ENCODE measurements around the gene PCLAF.

Gene PCLAF

GRCh38 chr15:64343841-64344240 is 37.4 kb downstream of the PCLAF start:
- ChIA-PET CTCF (no interaction called here), POLR2A (no interaction called here)

DNA sequence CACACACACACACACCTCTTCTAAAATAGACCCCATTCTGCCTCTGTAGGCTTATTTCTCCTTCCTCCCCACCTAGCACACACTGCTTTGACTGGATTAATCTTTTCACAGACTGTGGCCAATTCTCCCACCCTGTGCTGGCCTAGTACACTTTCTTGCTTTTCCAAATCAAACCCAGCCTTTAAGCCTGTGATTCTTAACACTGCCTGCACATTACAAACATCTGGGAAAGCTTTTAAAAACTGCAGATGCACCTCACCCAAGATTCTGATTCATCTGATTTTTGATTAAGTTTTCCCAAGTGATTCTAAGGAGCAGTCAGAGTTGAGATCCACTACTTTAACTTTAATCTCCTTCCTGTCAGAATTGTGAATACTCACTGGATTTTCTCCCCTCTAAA is 38.0 kb downstream of the PCLAF start:
- ChIA-PET CTCF (no interaction called here), POLR2A (no interaction called here)
- no peak for DNase-seq (ENCODE audit: extremely low spot score)
- TF ChIP-seq FOXM1 (IDR thresholded peaks at IDR 0.05; ENCODE audit: borderline replicate concordance), result no peak
- TF ChIP-seq FOXK2 (IDR thresholded peaks at IDR 0.05), result no peak
- no peak for TF ChIP-seq TARDBP (IDR thresholded peaks at IDR 0.05)
- no peak for TF ChIP-seq LEF1 (IDR thresholded peaks at IDR 0.05; ENCODE audit: borderline replicate concordance)
- TF ChIP-seq SUZ12 (IDR thresholded peaks at IDR 0.05), result no peak
- TF ChIP-seq SP1 (IDR thresholded peaks at IDR 0.05), result no peak
- TF ChIP-seq CTBP1 (IDR thresholded peaks at IDR 0.05; ENCODE audit: borderline replicate concordance), result no peak
- no peak for TF ChIP-seq PKNOX1 (IDR thresholded peaks at IDR 0.05)
- no peak for TF ChIP-seq BHLHE40 (IDR thresholded peaks at IDR 0.05; ENCODE audit: borderline replicate concordance)

More at GRCh38 chr15:64343841-64344240, 37.4 kb downstream of the PCLAF start:
- no peak for TF ChIP-seq ELF4 (IDR thresholded peaks at IDR 0.05)
- no peak for TF ChIP-seq FOXM1 (IDR thresholded peaks at IDR 0.05; ENCODE audit: borderline replicate concordance)
- no peak for TF ChIP-seq CTBP1 (IDR thresholded peaks at IDR 0.05; ENCODE audit: borderline replicate concordance)
- TF ChIP-seq L3MBTL2 (conservative IDR thresholded peaks at IDR 0.05), result no peak
- TF ChIP-seq SP1 (IDR thresholded peaks at IDR 0.05), result no peak
- no peak for TF ChIP-seq FOXA1 (IDR thresholded peaks at IDR 0.05)
- no peak for TF ChIP-seq HDGF (IDR thresholded peaks at IDR 0.05; ENCODE audit: borderline replicate concordance)
- TF ChIP-seq PKNOX1 (IDR thresholded peaks at IDR 0.05), result no peak
- no peak for TF ChIP-seq TARDBP (IDR thresholded peaks at IDR 0.05)
- TF ChIP-seq SUZ12 (IDR thresholded peaks at IDR 0.05), result no peak
- TF ChIP-seq ZNF384 (IDR thresholded peaks at IDR 0.05), result no peak
- TF ChIP-seq ARNT (IDR thresholded peaks at IDR 0.05), result no peak
- no peak for TF ChIP-seq NFRKB (IDR thresholded peaks at IDR 0.05)
- no peak for TF ChIP-seq LEF1 (IDR thresholded peaks at IDR 0.05; ENCODE audit: borderline replicate concordance)
- no peak for TF ChIP-seq BHLHE40 (IDR thresholded peaks at IDR 0.05; ENCODE audit: borderline replicate concordance)
- no peak for TF ChIP-seq FOXK2 (IDR thresholded peaks at IDR 0.05)
- no peak for DNase-seq (ENCODE audit: extremely low spot score)

- DNase-seq (ENCODE audit: extremely low spot score), result no peak
- TF ChIP-seq SUZ12 (IDR thresholded peaks at IDR 0.05) (no peak), HDGF (IDR thresholded peaks at IDR 0.05; ENCODE audit: borderline replicate concordance) (no peak), FOXM1 (IDR thresholded peaks at IDR 0.05; ENCODE audit: borderline replicate concordance) (no peak), TARDBP (IDR thresholded peaks at IDR 0.05) (no peak), FOXA1 (IDR thresholded peaks at IDR 0.05) (no peak), ARNT (IDR thresholded peaks at IDR 0.05) (no peak), FOXK2 (IDR thresholded peaks at IDR 0.05) (no peak), NFRKB (IDR thresholded peaks at IDR 0.05) (no peak), L3MBTL2 (conservative IDR thresholded peaks at IDR 0.05) (no peak), BHLHE40 (IDR thresholded peaks at IDR 0.05; ENCODE audit: borderline replicate concordance) (no peak), LEF1 (IDR thresholded peaks at IDR 0.05; ENCODE audit: borderline replicate concordance) (no peak), SP1 (IDR thresholded peaks at IDR 0.05) (no peak), PKNOX1 (IDR thresholded peaks at IDR 0.05) (no peak)
- ChIA-PET CTCF (no interaction called here), POLR2A (no interaction called here)
Measured at GRCh38 chr15:64341961-64342360, 39.3 kb downstream of the PCLAF start.

- ChIA-PET POLR2A (interaction anchor here (0.8 kb wide), 1 partner anchor 30 kb away, joined by 3 read pairs; no protein-coding TSS in a partner anchor), CTCF (no interaction called here)
Measured at GRCh38 chr15:64340355-64340754, 40.9 kb downstream of the PCLAF start.

DNA sequence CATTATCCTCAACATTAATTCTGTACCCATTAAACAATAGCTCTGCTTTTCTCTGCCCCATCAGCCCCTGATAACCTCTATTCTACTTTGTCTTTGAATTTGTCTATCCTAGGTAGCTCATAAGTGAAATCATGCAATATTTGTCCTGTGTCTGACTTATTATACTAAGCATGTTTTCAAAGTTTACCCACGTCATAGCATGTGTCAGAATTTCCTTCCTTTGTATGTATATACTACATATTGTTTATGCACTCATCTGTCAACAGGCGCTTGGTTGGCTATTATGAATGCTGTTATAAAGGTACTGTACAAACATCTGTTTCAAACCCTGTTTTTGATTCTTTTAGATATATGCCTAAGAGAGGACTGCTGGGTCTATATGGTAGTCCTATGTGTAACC is 43.5 kb downstream of the PCLAF start:
- CTCF ChIA-PET, result interaction anchor here (1.0 kb wide), 1 partner anchor 13 kb away, joined by 3 read pairs; no protein-coding TSS in a partner anchor
- no peak for DNase-seq (ENCODE audit: extremely low spot score)
- TF ChIP-seq FOXM1 (IDR thresholded peaks at IDR 0.05; ENCODE audit: borderline replicate concordance) (no peak), TARDBP (IDR thresholded peaks at IDR 0.05) (no peak), NFRKB (IDR thresholded peaks at IDR 0.05) (no peak), FOXA1 (IDR thresholded peaks at IDR 0.05) (no peak), BHLHE40 (IDR thresholded peaks at IDR 0.05; ENCODE audit: borderline replicate concordance) (no peak), FOXK2 (IDR thresholded peaks at IDR 0.05) (no peak), PKNOX1 (IDR thresholded peaks at IDR 0.05) (no peak), LEF1 (IDR thresholded peaks at IDR 0.05; ENCODE audit: borderline replicate concordance) (no peak), SUZ12 (IDR thresholded peaks at IDR 0.05) (no peak), ELF4 (IDR thresholded peaks at IDR 0.05) (no peak), HDGF (IDR thresholded peaks at IDR 0.05; ENCODE audit: borderline replicate concordance) (no peak), ZNF384 (IDR thresholded peaks at IDR 0.05) (no peak), ARNT (IDR thresholded peaks at IDR 0.05) (no peak)
- POLR2A ChIA-PET, result no interaction called here

More at GRCh38 chr15:64340355-64340754, 40.9 kb downstream of the PCLAF start:
- no peak for TF ChIP-seq BHLHE40 (IDR thresholded peaks at IDR 0.05; ENCODE audit: borderline replicate concordance)
- no peak for TF ChIP-seq LEF1 (IDR thresholded peaks at IDR 0.05; ENCODE audit: borderline replicate concordance)
- no peak for TF ChIP-seq ELF4 (IDR thresholded peaks at IDR 0.05)
- no peak for TF ChIP-seq ZNF384 (IDR thresholded peaks at IDR 0.05)
- TF ChIP-seq ARNT (IDR thresholded peaks at IDR 0.05), result no peak
- TF ChIP-seq NFRKB (IDR thresholded peaks at IDR 0.05), result no peak
- TF ChIP-seq SUZ12 (IDR thresholded peaks at IDR 0.05), result no peak
- TF ChIP-seq FOXK2 (IDR thresholded peaks at IDR 0.05), result no peak
- TF ChIP-seq L3MBTL2 (conservative IDR thresholded peaks at IDR 0.05), result no peak
- TF ChIP-seq FOXA1 (IDR thresholded peaks at IDR 0.05), result no peak
- DNase-seq (ENCODE audit: extremely low spot score), result no peak

Data from HEK293T (cell line).